GM20431 (cell line): ENCODE measurements around the gene USF1.

ENCODE experiments used
- in situ Hi-C: fragments of 300-500 bp; cut with MseI, MboI; formaldehyde crosslinking; loops from one replicate; pipeline ENCODE4 v1.15.0; 2020; ENCODE audit warnings: low sequenced_read_pairs; ENCODE audit not compliant: unreplicated experiment

The USF1 gene

DNA sequence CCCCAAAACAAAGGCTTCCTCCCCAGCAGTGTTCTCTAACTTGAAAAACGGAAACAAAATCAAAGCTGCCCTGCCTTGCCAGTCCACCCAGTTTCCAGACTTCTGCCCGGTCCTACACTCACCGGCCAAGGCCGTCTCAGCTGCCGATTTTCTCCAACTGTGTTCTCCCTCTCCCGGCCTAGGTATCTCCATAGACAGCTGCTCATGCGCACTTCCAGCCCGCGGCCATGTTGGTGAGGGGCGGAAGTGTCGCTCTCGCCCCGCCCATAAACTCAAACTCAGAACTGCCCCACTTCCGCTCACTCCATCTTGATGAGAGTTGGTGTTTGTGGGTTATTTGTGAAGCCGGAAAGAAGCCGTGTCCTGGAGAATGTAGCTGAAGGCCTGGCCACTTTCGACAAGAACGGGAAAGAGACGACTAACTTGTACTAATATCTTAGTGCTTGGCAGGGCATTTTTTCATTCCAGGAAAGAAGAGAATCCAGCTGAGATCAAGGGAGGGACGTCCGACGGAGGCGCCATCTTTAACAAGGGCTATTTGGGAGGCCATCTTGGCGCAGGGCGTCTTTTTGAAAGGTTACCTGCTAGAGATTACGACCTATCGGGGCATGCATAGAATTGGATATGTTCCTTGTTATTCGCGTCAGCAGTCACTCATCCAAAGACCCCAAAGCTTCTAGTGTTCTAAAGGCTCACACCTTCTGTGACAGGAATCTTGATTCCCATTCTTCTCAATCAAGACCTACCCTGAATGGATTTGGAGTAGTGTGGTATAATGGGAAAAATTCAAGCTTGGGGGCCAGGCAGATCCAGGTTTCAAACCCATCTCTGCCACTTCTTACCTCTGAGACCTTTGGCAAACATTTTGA is at the start of gene USF1:
USF1 (minus strand) TSS at position 242 of the 869 bp plus-strand sequence. CDS start 2,702 bp downstream, outside the sequence.
- in situ Hi-C loops, result no loop called here

GRCh38 chr1:161095230-161095629 is 49.5 kb upstream of the USF1 start:
- in situ Hi-C loops, result no loop called here

GRCh38 chr1:161094481-161094880 is 48.7 kb upstream of the USF1 start:
- in situ Hi-C loops, result no loop called here

- in situ Hi-C loops, result no loop called here
These were observed 46.8 kb upstream of the USF1 start for GRCh38 chr1:161092621-161093028.

DNA sequence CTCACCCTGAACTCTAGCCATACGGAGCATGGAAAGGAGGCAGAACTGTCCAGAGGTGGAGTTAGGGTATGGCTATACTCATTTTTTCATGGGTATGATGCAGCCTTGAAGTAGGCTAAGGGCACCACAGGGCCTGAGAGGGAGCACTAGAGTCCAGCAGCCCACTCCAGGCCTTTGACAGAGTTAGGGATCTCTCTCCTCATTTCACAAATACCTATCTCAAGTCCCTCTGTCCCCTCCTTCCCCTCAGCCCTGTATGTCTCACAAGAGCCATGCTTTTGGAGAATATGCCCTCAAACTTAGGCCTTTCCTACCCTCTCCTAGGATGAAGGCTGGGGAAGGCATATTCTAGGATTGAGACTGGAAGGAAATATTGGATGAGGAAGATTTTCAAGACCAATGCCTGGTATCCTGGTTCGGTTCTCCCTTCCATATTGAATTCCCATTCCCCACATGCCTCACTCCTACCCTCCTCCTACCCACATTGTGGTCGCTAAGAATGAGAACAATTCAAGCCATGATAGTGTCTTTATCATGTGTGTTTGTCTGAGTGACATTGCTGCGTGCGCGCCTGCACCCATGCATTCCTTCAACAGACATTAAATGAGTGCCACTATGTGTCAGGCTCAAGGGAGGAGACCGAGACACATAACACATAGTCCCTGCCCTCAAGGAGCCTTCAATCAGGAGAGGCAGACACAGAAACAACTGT is 46.2 kb upstream of the USF1 start:
- in situ Hi-C loops, result no loop called here

DNA sequence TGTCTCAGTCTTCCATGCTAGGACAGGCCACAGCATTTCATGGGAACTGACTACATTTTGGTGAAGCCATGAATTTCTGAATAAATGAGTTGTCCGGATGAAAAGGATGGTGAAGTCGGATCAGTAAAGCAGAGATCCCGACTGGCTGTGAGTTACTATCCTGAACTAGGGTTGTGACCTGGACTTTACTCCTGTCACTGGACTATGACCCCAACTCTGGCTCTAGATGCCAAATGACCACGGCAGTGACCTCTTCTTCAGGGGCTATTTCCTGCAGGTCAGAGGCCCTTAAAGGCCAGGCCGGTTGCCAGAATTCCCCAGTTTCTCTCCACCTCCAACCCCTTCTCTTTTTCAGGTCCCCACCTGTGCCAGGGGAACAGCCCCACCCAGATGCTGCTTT is 45.3 kb upstream of the USF1 start:
- in situ Hi-C loops, result no loop called here

GRCh38 chr1:161090617-161091016 is 44.8 kb upstream of the USF1 start:
- in situ Hi-C loops, result no loop called here

DNA sequence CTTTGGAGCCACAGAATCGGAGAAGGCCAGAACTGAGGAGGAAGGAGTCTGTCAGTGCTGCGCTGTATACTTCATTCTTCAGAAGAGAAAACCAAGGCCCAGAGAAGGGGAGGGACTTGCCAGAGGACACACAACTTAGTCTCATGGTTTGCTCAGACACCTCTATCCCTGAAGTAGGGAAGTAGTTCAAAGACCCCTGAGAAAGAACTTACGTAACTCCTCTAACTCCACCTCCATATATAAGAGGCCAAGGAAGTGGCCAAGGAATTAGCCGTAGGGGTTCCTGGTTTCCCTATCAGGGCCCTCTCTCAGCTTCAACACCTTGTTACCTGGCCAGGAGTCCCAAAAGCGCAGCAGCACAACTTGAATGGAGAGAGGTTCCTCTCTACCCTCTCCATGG is 44.2 kb upstream of the USF1 start:
- in situ Hi-C loops, result no loop called here

DNA sequence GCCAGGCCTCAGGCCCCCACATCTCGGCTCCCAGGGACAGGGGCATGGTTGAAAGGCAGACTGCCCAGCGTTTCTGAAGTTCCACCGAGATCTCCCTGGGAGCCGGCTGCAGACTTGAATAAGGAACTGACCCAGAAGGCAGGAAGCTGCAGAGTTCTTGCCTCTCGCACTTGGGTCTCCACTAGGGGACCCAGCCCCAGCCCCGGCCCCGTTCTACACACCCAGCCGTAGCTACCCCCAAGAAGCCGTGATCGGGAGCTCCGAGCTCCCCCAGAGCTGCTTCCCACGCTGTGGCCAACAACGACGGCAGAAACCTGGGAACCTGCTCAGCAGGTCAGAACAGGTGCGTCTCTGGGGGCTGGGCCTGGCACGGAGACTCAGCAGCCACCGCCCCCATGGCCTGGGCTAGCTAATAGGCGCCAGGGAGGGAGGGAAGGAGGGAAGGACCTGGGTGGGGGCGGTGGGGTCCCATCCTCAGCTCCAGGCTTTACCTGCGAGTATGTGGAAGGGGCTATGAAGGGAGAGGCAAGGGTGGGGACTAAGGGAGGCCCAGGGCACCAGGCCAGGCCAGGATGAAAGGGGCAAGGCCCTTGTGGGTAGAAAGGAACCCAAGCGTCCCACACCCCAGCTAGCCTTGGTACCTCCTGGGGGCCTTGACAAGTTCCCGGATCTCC is 43.6 kb upstream of the USF1 start, which contains the start of gene NECTIN4:
NECTIN4 (minus strand) TSS at position 308 of the 674 bp plus-strand sequence; CDS start at position 46, 262 bp downstream.
- in situ Hi-C loops, result no loop called here

GRCh38 chr1:161088587-161089110 is 42.9 kb upstream of the USF1 start:
- in situ Hi-C loops, result no loop called here

GRCh38 chr1:161086457-161086856 is 40.7 kb upstream of the USF1 start:
- in situ Hi-C loops, result no loop called here

DNA sequence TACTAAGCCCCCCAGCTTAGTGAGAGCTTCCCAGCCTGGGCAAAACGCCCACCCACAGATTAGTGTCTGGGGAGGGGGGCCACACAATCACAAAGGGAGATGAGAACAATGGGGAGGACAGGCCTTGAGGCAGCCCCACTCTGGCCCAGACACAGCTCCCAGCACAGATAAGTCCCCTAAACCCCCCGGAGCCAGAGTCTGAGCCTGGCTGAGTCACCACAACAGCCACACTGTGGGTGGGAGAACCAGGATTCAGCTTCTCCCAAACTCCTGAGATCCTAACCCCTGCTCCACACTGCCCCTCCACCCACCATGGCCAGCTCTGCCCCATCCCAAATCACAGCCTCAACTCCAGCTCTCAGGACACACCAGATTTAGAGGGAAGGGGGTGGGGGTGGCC is 39.4 kb upstream of the USF1 start:
- in situ Hi-C loops, result no loop called here

GRCh38 chr1:161084597-161084988 is 38.8 kb upstream of the USF1 start:
- in situ Hi-C loops, result no loop called here

- in situ Hi-C loops, result no loop called here
These were observed 38.2 kb upstream of the USF1 start for GRCh38 chr1:161083748-161084596.

GRCh38 chr1:161082996-161083747 is 37.4 kb upstream of the USF1 start:
- in situ Hi-C loops, result no loop called here

GRCh38 chr1:161082483-161082882 is 36.7 kb upstream of the USF1 start:
- in situ Hi-C loops, result no loop called here

DNA sequence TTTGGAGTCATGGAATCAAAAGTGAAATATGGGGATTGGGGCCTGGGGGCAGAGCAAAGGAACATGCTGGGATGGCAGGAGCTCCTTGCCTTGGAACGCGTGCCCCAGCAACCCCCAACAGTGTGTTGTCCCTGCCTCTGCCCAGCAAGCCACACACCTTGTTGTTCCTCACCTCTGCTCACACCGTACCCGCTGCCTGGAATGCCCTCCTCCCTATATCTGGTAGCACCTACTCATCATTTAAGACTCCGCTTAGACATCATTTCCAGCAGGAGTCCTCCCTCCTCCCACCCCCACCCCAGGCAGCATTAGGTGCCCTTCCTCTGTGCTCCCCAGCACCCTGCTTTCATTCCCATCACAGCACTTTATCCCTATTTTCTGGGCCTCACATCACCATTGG is 35.7 kb upstream of the USF1 start:
- in situ Hi-C loops, result no loop called here

- in situ Hi-C loops, result no loop called here
These were observed 34.9 kb upstream of the USF1 start for GRCh38 chr1:161080441-161081405.
